HEK293T (cell line): Measurements from ENCODE around the gene KDM8.

Source experiments
- CTCF ChIA-PET: fragments of 350-600 bp; formaldehyde crosslinking; extraction: SDS; loops from one replicate; lab custom pipeline; 2021; ENCODE audit warnings: antibody characterized with exemption, inconsistent platforms; lab: Yijun Ruan, JAX
- POLR2A ChIA-PET: fragments of 350-600 bp; formaldehyde crosslinking; extraction: SDS; loops from one replicate; lab custom pipeline; 2020; ENCODE audit warnings: antibody characterized with exemption, inconsistent platforms; lab: Yijun Ruan, JAX
- DNase-seq: peaks from one replicate; pipeline ENCODE4 v3.0.0; 2012; ENCODE audit warnings: mixed read lengths; ENCODE audit errors: extremely low spot score
- ARNT ChIP-seq: fragments of 450-650 bp; IDR thresholded peaks from 2 replicates; pipeline ENCODE4 v1.6.1; 2017; ENCODE audit warnings: mild to moderate bottlenecking
- BHLHE40 ChIP-seq: fragments of 450-650 bp; IDR thresholded peaks from 2 replicates; pipeline ENCODE4 v1.6.1; 2016; ENCODE audit warnings: mild to moderate bottlenecking, moderate library complexity, borderline replicate concordance
- CTBP1 ChIP-seq: fragments of 450-650 bp; IDR thresholded peaks from 2 replicates; pipeline ENCODE4 v1.6.1; 2016; ENCODE audit warnings: borderline replicate concordance
- ELF4 ChIP-seq: fragments of 450-650 bp; IDR thresholded peaks from 2 replicates; pipeline ENCODE4 v1.6.1; 2017; ENCODE audit warnings: antibody characterized with exemption
- FOXA1 ChIP-seq: fragments of 450-650 bp; IDR thresholded peaks from 2 replicates; pipeline ENCODE4 v1.6.1; 2016; ENCODE audit warnings: mild to moderate bottlenecking
- FOXK2 ChIP-seq: fragments of 450-650 bp; IDR thresholded peaks from 2 replicates; pipeline ENCODE4 v1.6.1; 2016; ENCODE audit warnings: mild to moderate bottlenecking
- FOXM1 ChIP-seq: fragments of 450-650 bp; IDR thresholded peaks from 2 replicates; pipeline ENCODE4 v1.6.1; 2017; ENCODE audit warnings: mild to moderate bottlenecking, borderline replicate concordance
- HDGF ChIP-seq: fragments of 450-650 bp; IDR thresholded peaks from 2 replicates; pipeline ENCODE4 v1.6.1; 2017; ENCODE audit warnings: antibody characterized with exemption, borderline replicate concordance
- L3MBTL2 ChIP-seq: fragments of 450-650 bp; conservative IDR thresholded peaks from 2 replicates; pipeline ENCODE4 v1.6.1; 2016; ENCODE audit warnings: mild to moderate bottlenecking
- LEF1 ChIP-seq: fragments of 450-650 bp; IDR thresholded peaks from 2 replicates; pipeline ENCODE4 v1.6.1; 2017; ENCODE audit warnings: mild to moderate bottlenecking, borderline replicate concordance
- NFRKB ChIP-seq: fragments of 450-650 bp; IDR thresholded peaks from 2 replicates; pipeline ENCODE4 v1.6.1; 2016; ENCODE audit warnings: mild to moderate bottlenecking, moderate library complexity
- PKNOX1 ChIP-seq: fragments of 450-650 bp; IDR thresholded peaks from 2 replicates; pipeline ENCODE4 v1.6.1; 2016
- SP1 ChIP-seq: fragments of 450-650 bp; IDR thresholded peaks from 2 replicates; pipeline ENCODE4 v1.6.1; 2017
- SUZ12 ChIP-seq: fragments of 450-650 bp; IDR thresholded peaks from 2 replicates; pipeline ENCODE4 v1.6.1; 2016; ENCODE audit warnings: mild to moderate bottlenecking
- TARDBP ChIP-seq: fragments of 450-650 bp; IDR thresholded peaks from 2 replicates; pipeline ENCODE4 v1.6.1; 2016
- ZNF384 ChIP-seq: fragments of 450-650 bp; IDR thresholded peaks from 2 replicates; pipeline ENCODE4 v1.6.1; 2016

KDM8 gene

DNA sequence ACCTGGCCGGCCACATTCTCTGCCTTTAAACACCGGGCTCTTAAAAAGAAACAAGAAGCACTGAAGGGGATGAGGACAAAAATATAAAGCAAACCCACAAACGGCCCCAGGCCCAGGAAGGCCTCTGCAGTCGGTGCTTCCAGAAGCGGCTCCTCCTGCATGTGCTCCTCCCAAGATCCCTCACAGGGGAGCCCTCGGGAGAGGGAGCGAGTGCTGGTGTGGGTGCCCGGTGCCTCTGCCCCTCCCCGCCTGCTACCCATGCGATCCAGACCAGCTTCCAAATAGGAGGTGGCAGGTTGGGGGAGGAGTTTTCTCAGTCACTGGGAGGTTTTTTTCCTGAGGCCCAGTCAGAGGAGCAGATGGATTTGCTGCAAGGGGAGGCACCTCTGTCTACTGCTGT is 15.8 kb downstream of the KDM8 start:
- DNase-seq: no peak
- ChIA-PET POLR2A (interaction anchor here (1.0 kb wide), 1 partner anchor 16 kb away, joined by 4 read pairs; the partner anchor contains the start of gene KDM8), CTCF (no interaction called here)
- TF ChIP-seq CTBP1 (no peak), ZNF384 (no peak), NFRKB (no peak), TARDBP (no peak), FOXA1 (no peak), HDGF (no peak), LEF1 (no peak), BHLHE40 (no peak), L3MBTL2 (no peak), ELF4 (no peak), ARNT (no peak)

DNA sequence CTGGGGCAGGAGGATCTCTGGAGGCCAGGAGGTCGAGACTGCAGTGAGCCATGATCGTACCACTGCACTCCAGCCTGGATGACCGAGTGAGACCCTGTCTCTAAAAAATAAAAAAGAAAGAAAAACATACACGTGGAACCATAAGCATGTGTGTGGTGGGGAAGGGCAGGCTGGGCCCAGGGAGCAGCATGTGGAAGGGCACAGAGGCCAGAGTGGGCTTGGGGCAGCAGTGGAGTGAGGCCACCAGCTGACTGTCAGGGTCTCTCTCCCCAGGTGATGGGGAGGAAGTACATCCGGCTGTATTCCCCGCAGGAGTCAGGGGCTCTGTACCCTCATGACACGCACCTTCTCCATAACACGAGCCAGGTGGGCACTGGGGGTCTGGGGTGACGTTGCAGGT is 16.8 kb downstream of the KDM8 start:
- no peak for DNase-seq
- CTCF ChIA-PET: no interaction called here
- no peak for TF ChIP-seq FOXK2
- no peak for TF ChIP-seq PKNOX1
- TF ChIP-seq NFRKB: no peak
- TF ChIP-seq FOXA1: no peak
- TF ChIP-seq ZNF384: no peak
- no peak for TF ChIP-seq ELF4
- no peak for TF ChIP-seq BHLHE40
- TF ChIP-seq ARNT: no peak
- TF ChIP-seq HDGF: no peak
- TF ChIP-seq CTBP1: no peak
- no peak for TF ChIP-seq L3MBTL2
- no peak for TF ChIP-seq SP1
- no peak for TF ChIP-seq LEF1
- POLR2A ChIA-PET: interaction anchor here (1.0 kb wide), 1 partner anchor 17 kb away, joined by 4 read pairs; the partner anchor contains the start of gene KDM8

GRCh38 chr16:27220527-27220926 is 17.2 kb downstream of the KDM8 start:
- no peak for DNase-seq
- ChIA-PET CTCF (no interaction called here), POLR2A (no interaction called here)
- TF ChIP-seq ZNF384 (no peak), LEF1 (no peak), HDGF (no peak), PKNOX1 (no peak), TARDBP (no peak), CTBP1 (no peak), FOXK2 (no peak), ARNT (no peak), SP1 (no peak), NFRKB (no peak), ELF4 (no peak), FOXA1 (no peak)

DNA sequence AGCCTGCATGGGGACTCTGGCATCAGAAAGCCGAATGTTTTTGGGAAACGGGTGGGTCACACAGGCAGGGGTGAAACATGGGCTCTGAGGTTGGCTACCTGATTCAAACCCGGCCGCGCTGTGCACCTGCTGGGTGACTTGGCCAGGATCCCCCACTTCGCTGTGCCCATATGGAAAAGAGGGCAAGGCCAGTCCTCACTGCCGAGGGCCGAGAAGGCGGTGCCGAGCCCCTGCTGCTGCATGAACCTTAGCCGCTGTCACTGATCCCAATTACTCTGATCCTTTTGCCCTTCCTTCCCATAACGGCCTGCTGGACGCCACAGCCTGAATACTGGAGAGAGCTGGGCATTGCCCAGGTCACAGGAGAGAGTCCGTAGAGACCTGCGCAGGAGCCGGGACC is 17.7 kb downstream of the KDM8 start:
- no peak for DNase-seq
- CTCF ChIA-PET: no interaction called here
- POLR2A ChIA-PET: no interaction called here
- no peak for TF ChIP-seq L3MBTL2
- no peak for TF ChIP-seq FOXA1
- no peak for TF ChIP-seq PKNOX1
- TF ChIP-seq TARDBP: no peak
- TF ChIP-seq BHLHE40: no peak
- TF ChIP-seq HDGF: no peak
- TF ChIP-seq ELF4: no peak
- no peak for TF ChIP-seq NFRKB

GRCh38 chr16:27221576-27222248 is 18.4 kb downstream of the KDM8 start:
- CTCF ChIA-PET: interaction anchor here (1.3 kb wide), 1 partner anchor 15 kb away, joined by 4 read pairs; no protein-coding TSS in a partner anchor
- no peak for DNase-seq
- POLR2A ChIA-PET: interaction anchor here (2.1 kb wide), 1 partner anchor 18 kb away, joined by 9 read pairs; the partner anchor contains the start of gene KDM8
- no peak for TF ChIP-seq HDGF
- no peak for TF ChIP-seq LEF1
- no peak for TF ChIP-seq ARNT

GRCh38 chr16:27222249-27223225 is 19.2 kb downstream of the KDM8 start:
- POLR2A ChIA-PET: interaction anchor here (1.1 to 2.1 kb wide), 2 partner anchors 19 to 46 kb away, joined by 3 to 9 read pairs; partner anchors contain the start of genes KDM8 and NSMCE1
- CTCF ChIA-PET: interaction anchor here (1.0 to 1.3 kb wide), 2 partner anchors 13 to 14 kb away, joined by 4 to 6 read pairs; no protein-coding TSS in a partner anchor
- no peak for TF ChIP-seq FOXA1
- no peak for TF ChIP-seq PKNOX1
- TF ChIP-seq SUZ12: no peak
- TF ChIP-seq FOXM1: no peak
- no peak for TF ChIP-seq L3MBTL2
- no peak for TF ChIP-seq SP1
- no peak for TF ChIP-seq FOXK2
- no peak for TF ChIP-seq CTBP1
- no peak for TF ChIP-seq ELF4
- no peak for TF ChIP-seq ARNT
- no peak for TF ChIP-seq TARDBP
- no peak for TF ChIP-seq HDGF
- no peak for TF ChIP-seq LEF1
- TF ChIP-seq ZNF384: no peak
- TF ChIP-seq NFRKB: no peak
- TF ChIP-seq BHLHE40: no peak
- no peak for DNase-seq
